BJ (cell line): ENCODE results near the gene IFI30. TPM values are rescaled to one million over a fixed set of nuclear protein-coding genes. Genes with fewer than 3 reads are reported as not detected.

Experiments
- CTCF ChIA-PET: fragments of 350-600 bp; formaldehyde crosslinking; extraction: SDS; loops from one replicate; lab custom pipeline; 2021; ENCODE audit warnings: antibody characterized with exemption, inconsistent platforms; lab: Yijun Ruan, JAX
- POLR2A ChIA-PET: fragments of 300-600 bp; sonication (Branson Sonifier 250); formaldehyde crosslinking; extraction: SDS; loops from one replicate; lab custom pipeline; 2021; ENCODE audit warnings: antibody characterized with exemption; lab: Charles Lee
- DNase-seq: peaks from one replicate; pipeline ENCODE4 v3.0.0-alpha.2; 2011; ENCODE audit warnings: low read depth
- H3K27me3 ChIP-seq: 2 replicates; pipeline ENCODE4 v1.6.0; 2011; ENCODE audit warnings: low read length; ENCODE audit not compliant: control insufficient read depth, insufficient read depth
- H3K36me3 ChIP-seq: 2 replicates; pipeline ENCODE4 v1.5.1; 2011; ENCODE audit warnings: low read length; ENCODE audit not compliant: control insufficient read depth, insufficient read depth
- H3K4me3 ChIP-seq: 2 replicates; pipeline ENCODE4 v1.5.1; 2011; ENCODE audit warnings: low read depth, mild to moderate bottlenecking, control low read depth, low read length
- polyA plus RNA-seq: library from polyadenylated mRNA; depleted of rRNA; stranded (reverse); fragments of >200 nt; gene quantifications from 2 replicates; pipeline ENCODE4 v1.2.3, GENCODE V29; 2011
- TF ChIP-seq, protein P1 (sequence below): IDR thresholded peaks from 2 replicates; pipeline ENCODE4 v1.5.1; 2011; ENCODE audit warnings: low read depth, mild to moderate bottlenecking, control low read depth, inconsistent platforms, low read length, moderate library complexity; ENCODE audit not compliant: insufficient read depth

Gene IFI30
- polyA plus RNA-seq, 1 experiment: 14.5 TPM

DNA sequence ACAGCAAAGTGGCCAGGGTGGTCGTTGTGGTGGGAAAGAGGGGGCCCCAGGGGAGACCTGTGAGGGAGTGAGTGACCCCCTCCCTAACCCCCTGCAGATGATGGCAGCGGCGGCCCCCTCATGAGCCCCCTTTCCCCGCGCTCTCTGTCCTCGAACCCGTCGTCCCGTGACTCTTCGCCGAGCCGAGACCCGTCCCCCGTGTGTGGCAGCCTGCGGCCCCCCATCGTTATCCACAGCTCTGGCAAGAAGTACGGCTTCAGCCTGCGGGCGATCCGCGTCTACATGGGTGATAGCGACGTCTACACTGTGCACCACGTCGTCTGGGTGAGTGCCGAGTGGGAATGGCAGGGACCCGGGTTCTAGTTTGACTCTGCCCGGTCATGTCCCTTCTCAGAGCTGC lies 28.7 kb upstream of the IFI30 start:
- Histone ChIP-seq H3K27me3 (no peaks in the 10 kb centered on the region), H3K36me3 (peaks cover 28% of the 10 kb centered on the region), H3K4me3 (no peak overlapping the region)
- TF ChIP-seq, protein P1, sequence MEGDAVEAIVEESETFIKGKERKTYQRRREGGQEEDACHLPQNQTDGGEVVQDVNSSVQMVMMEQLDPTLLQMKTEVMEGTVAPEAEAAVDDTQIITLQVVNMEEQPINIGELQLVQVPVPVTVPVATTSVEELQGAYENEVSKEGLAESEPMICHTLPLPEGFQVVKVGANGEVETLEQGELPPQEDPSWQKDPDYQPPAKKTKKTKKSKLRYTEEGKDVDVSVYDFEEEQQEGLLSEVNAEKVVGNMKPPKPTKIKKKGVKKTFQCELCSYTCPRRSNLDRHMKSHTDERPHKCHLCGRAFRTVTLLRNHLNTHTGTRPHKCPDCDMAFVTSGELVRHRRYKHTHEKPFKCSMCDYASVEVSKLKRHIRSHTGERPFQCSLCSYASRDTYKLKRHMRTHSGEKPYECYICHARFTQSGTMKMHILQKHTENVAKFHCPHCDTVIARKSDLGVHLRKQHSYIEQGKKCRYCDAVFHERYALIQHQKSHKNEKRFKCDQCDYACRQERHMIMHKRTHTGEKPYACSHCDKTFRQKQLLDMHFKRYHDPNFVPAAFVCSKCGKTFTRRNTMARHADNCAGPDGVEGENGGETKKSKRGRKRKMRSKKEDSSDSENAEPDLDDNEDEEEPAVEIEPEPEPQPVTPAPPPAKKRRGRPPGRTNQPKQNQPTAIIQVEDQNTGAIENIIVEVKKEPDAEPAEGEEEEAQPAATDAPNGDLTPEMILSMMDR: no peak
- ChIA-PET CTCF (no interaction called here), POLR2A (no interaction called here)
- DNase-seq: no peak

DNA sequence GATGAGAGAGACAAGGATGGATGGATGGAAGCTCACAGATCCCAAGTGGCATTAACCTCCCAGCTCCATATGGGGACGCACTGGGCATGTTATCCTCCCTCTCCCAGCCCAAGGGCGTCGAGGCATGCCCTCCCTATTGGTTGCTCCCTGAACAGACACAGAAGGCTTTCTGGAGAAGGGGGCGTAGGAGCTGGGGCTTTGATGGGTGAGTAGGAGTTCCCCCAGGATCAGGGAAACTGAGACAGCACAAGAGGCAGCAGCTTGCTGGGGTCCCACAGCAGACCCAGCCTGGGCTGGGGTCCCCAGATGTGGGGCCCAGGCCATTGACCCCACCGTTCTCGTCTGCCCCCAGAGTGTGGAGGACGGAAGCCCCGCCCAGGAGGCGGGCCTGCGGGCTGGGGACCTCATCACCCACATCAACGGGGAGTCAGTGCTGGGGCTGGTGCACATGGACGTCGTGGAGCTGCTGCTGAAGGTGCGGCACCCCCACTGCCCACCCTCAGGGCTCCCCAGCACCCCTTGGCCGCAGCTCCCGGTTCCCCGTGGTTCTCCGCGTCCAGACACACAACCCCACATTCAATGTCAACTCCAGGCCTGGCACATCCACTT lies 28.1 kb upstream of the IFI30 start:
- ChIA-PET POLR2A (no interaction called here), CTCF (interaction anchor here (0.7 kb wide), 1 partner anchor 107 kb away, joined by 3 read pairs; no protein-coding TSS in a partner anchor)
- TF ChIP-seq, protein P1: no peak
- no peak for DNase-seq
- Histone ChIP-seq H3K27me3 (no peaks in the 10 kb centered on the region), H3K36me3 (peaks cover 28% of the 10 kb centered on the region), H3K4me3 (no peak overlapping the region)

DNA sequence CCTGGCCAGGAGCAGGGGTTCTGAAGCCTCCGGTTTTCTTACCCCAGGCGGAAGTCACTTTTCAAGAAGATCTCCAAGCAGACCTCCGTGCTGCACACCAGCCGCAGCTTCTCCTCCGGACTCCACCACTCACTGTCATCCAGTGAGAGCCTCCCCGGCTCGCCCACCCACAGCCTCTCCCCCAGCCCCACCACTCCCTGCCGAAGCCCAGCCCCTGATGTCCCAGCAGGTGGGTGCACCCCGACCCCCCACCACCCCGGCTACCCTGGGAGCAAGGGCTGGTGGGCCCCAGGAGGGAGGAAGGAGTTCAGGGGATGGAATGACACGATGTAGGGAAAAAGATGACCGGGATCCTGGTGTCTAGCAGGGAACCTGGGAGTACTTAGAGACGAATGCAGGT lies 26.2 kb upstream of the IFI30 start:
- Histone ChIP-seq H3K27me3 (no peaks in the 10 kb centered on the region), H3K36me3 (peaks cover 26% of the 10 kb centered on the region), H3K4me3 (no peak overlapping the region)
- TF ChIP-seq, protein P1: no peak
- ChIA-PET CTCF (no interaction called here), POLR2A (no interaction called here)
- DNase-seq: no peak

DNA sequence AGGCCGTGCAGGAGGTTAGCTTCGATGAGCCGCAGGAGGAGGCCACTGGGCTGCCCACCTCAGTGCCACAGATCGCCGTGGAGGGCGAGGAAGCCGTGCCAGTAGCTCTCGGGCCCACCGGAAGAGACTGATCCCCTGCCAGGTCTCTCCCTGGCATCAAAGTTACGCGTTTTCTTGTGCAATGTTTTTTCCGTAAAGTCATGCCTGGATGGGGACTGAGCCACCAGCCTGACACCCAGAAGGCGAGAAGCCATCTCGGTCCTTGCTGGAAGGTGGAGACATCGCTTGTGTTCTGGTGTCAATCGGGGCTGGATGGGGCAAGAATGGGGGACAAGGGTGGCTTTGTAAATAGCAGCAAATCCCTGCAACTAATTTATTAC lies 24.0 kb upstream of the IFI30 start:
- TF ChIP-seq, protein P1: no peak
- peaks cover 19% of the 10 kb centered on the region for H3K36me3 ChIP-seq
- H3K4me3 ChIP-seq: no peak overlapping the region
- no peaks in the 10 kb centered on the region for H3K27me3 ChIP-seq
- no peak for DNase-seq
- POLR2A ChIA-PET: no interaction called here
- CTCF ChIA-PET: interaction anchor here (1.2 kb wide), 1 partner anchor 12 kb away, joined by 4 read pairs; no protein-coding TSS in a partner anchor

DNA sequence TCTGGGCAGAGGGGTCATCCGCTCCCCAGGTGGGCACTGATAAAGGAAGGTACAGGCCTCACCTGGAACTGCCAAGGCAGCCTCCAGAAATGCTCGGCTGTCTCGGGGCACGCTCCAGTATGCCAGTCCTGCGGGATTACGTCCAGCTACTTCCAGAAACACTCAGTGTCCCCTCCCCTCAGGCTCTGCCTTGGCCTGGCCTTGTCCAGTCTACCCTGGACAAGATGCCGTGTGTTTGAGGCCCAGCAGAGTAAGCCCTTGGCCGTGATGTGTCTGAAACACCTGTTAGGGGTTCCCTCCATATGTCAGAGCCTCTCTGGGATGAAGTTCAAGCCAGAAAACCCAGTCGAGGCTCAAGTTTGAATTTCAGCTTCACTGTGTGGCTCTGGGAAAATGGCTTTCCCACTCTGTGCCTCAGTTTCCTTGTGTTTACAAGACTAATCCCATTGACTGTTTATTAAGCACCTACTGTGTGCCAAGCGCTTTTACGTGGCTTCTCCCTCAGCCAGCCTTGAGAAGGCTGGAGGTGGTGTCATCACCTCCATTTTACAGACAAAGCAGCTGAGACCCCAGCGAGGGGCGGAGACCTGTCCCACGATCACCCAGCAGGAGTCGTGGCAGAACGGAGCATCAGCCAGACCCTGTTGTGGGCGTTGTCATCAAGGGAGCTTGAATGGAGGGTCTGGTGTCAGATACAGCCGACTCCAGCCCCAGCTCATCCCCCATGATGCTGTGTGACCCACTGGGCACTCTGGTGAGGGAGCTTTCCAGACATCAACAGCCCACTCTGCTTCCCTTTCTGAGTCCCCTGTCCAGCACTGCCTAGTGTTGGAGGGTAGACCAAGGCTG lies 22.6 kb upstream of the IFI30 start:
- TF ChIP-seq, protein P1: no peak
- H3K27me3 ChIP-seq: no peaks in the 10 kb centered on the region
- CTCF ChIA-PET: interaction anchor here (1.0 to 2.5 kb wide), 7 partner anchors 9 to 101 kb away, joined by 3 to 11 read pairs (median 4); no protein-coding TSS in a partner anchor
- no peak overlapping the region for H3K4me3 ChIP-seq
- no peak for DNase-seq
- peaks cover 14% of the 10 kb centered on the region for H3K36me3 ChIP-seq
- POLR2A ChIA-PET: interaction anchor here (0.9 kb wide), 1 partner anchor 31 kb away, joined by 4 read pairs; no protein-coding TSS in a partner anchor
